GM21381 (cell line): ENCODE data around the gene MZT2A.
"Not testable (repeated sequence)": the region's sequence is repeated elsewhere in the genome, so short reads cannot be mapped to it uniquely, and the experiment has no call there.

Experiments used
- ATAC-seq: cut with Tn5 transposase; IDR thresholded peaks from one replicate; pipeline ENCODE4 v1.9.1; 2021; ENCODE audit warnings: mild to moderate bottlenecking, moderate library complexity; ENCODE audit not compliant: unreplicated experiment

The MZT2A gene

GRCh38 chr2:131492015-131492417, at the start of gene MZT2A:
MZT2A (minus strand) TSS chr2:131492397; CDS start chr2:131492376, 21 bp downstream.
- ATAC-seq = peak; percentile 18

- not testable (repeated sequence) for ATAC-seq
Measured at GRCh38 chr2:131538856-131539255, 46.7 kb upstream of the MZT2A start.

- not testable (repeated sequence) for ATAC-seq
Measured at GRCh38 chr2:131536841-131537240, 44.6 kb upstream of the MZT2A start.

GRCh38 chr2:131535951-131536826, 44.0 kb upstream of the MZT2A start:
- ATAC-seq = not testable (repeated sequence)

GRCh38 chr2:131535526-131535925, 43.3 kb upstream of the MZT2A start:
- ATAC-seq = no peak

- ATAC-seq = not testable (repeated sequence)
Measured at GRCh38 chr2:131534965-131535364, 42.8 kb upstream of the MZT2A start.

- not testable (repeated sequence) for ATAC-seq
Measured at GRCh38 chr2:131534317-131534672, 42.1 kb upstream of the MZT2A start.

GRCh38 chr2:131533609-131534316, 41.6 kb upstream of the MZT2A start:
- not testable (repeated sequence) for ATAC-seq

GRCh38 chr2:131532723-131533608, 40.8 kb upstream of the MZT2A start:
- not testable (repeated sequence) for ATAC-seq

- ATAC-seq = not testable (repeated sequence)
Measured at GRCh38 chr2:131531547-131532185, 39.5 kb upstream of the MZT2A start.

GRCh38 chr2:131530626-131531344, 38.6 kb upstream of the MZT2A start:
- ATAC-seq = not testable (repeated sequence)

- not testable (repeated sequence) for ATAC-seq
Measured at GRCh38 chr2:131529864-131530445, 37.8 kb upstream of the MZT2A start.

GRCh38 chr2:131528981-131529863, 37.0 kb upstream of the MZT2A start:
- ATAC-seq = peak; percentile 62

- peak; percentile 86 for ATAC-seq
Measured at GRCh38 chr2:131527131-131528001, 35.2 kb upstream of the MZT2A start, which contains the start of gene CCDC74A. CCDC74A (plus strand) TSS chr2:131527888; CDS start chr2:131527971, 83 bp downstream.

- not testable (repeated sequence) for ATAC-seq
Measured at GRCh38 chr2:131525256-131525655, 33.1 kb upstream of the MZT2A start.

- ATAC-seq = no peak
Measured at GRCh38 chr2:131521961-131522781, 30.0 kb upstream of the MZT2A start.
